ENCODE results near the gene ATE1.

Gene ATE1

DNA sequence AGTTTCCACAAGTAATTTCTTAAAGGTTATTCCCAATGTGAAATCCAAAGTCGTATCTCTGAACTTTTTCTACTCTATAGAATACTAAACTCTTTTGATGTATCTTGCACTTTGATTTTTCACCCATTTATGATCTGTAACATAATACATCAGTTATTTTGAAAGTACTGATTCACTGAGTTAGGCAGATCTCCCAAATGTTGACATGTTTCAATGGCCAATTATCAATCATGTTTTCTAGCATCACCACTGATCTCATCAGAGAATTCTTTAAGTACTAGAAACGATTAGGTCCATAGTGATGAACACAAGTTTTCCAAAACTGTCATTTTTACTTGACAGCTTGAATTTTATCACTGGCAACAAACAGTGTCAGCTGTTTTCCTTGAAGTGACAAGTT, 119.0 kb downstream of the ATE1 start:
- TF ChIP-seq YY1 (IDR thresholded peaks at IDR 0.05; ENCODE audit: low read depth): no peak

GRCh38 chr10:121804460-121804859, 123.4 kb downstream of the ATE1 start:
- TF ChIP-seq TAF1 (IDR thresholded peaks at IDR 0.05; ENCODE audit: low read depth) (no peak), YY1 (IDR thresholded peaks at IDR 0.05; ENCODE audit: low read depth) (no peak), TEAD4 (IDR thresholded peaks at IDR 0.05) (no peak), NFIC (IDR thresholded peaks at IDR 0.05) (no peak), TCF12 (IDR thresholded peaks at IDR 0.05; ENCODE audit: low read depth) (no peak), EP300 (IDR thresholded peaks at IDR 0.05; ENCODE audit: borderline replicate concordance) (no peak), USF1 (IDR thresholded peaks at IDR 0.05) (no peak), ZBTB7A (IDR thresholded peaks at IDR 0.05; ENCODE audit: low read depth) (no peak), FOXM1 (IDR thresholded peaks at IDR 0.05; ENCODE audit: borderline replicate concordance, low read depth) (no peak), EGR1 (IDR thresholded peaks at IDR 0.05) (no peak)
- TF ChIP-seq, protein P1, sequence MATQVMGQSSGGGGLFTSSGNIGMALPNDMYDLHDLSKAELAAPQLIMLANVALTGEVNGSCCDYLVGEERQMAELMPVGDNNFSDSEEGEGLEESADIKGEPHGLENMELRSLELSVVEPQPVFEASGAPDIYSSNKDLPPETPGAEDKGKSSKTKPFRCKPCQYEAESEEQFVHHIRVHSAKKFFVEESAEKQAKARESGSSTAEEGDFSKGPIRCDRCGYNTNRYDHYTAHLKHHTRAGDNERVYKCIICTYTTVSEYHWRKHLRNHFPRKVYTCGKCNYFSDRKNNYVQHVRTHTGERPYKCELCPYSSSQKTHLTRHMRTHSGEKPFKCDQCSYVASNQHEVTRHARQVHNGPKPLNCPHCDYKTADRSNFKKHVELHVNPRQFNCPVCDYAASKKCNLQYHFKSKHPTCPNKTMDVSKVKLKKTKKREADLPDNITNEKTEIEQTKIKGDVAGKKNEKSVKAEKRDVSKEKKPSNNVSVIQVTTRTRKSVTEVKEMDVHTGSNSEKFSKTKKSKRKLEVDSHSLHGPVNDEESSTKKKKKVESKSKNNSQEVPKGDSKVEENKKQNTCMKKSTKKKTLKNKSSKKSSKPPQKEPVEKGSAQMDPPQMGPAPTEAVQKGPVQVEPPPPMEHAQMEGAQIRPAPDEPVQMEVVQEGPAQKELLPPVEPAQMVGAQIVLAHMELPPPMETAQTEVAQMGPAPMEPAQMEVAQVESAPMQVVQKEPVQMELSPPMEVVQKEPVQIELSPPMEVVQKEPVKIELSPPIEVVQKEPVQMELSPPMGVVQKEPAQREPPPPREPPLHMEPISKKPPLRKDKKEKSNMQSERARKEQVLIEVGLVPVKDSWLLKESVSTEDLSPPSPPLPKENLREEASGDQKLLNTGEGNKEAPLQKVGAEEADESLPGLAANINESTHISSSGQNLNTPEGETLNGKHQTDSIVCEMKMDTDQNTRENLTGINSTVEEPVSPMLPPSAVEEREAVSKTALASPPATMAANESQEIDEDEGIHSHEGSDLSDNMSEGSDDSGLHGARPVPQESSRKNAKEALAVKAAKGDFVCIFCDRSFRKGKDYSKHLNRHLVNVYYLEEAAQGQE (IDR thresholded peaks at IDR 0.05; ENCODE audit: low read depth): no peak

- TF ChIP-seq TEAD4 (IDR thresholded peaks at IDR 0.05): no peak
- no peak for TF ChIP-seq CREB1 (IDR thresholded peaks at IDR 0.05; ENCODE audit: low read depth)
- TF ChIP-seq USF1 (IDR thresholded peaks at IDR 0.05): no peak
- no peak for TF ChIP-seq RAD21 (IDR thresholded peaks at IDR 0.05; ENCODE audit: low read depth)
- no peak for TF ChIP-seq CEBPB (IDR thresholded peaks at IDR 0.05)
- no peak for TF ChIP-seq EGR1 (IDR thresholded peaks at IDR 0.05)
- no peak for TF ChIP-seq TCF12 (IDR thresholded peaks at IDR 0.05; ENCODE audit: low read depth)
- TF ChIP-seq TAF1 (IDR thresholded peaks at IDR 0.05; ENCODE audit: low read depth): no peak
- no peak for TF ChIP-seq EP300 (IDR thresholded peaks at IDR 0.05; ENCODE audit: borderline replicate concordance)
- TF ChIP-seq, protein P1 (IDR thresholded peaks at IDR 0.05; ENCODE audit: low read depth): no peak
- no peak for TF ChIP-seq MAX (IDR thresholded peaks at IDR 0.05)
- no peak for TF ChIP-seq YY1 (IDR thresholded peaks at IDR 0.05; ENCODE audit: low read depth)
- no peak for TF ChIP-seq ZBTB7A (IDR thresholded peaks at IDR 0.05; ENCODE audit: low read depth)
- no peak for TF ChIP-seq NFIC (IDR thresholded peaks at IDR 0.05)
- no peak for TF ChIP-seq FOXM1 (IDR thresholded peaks at IDR 0.05; ENCODE audit: borderline replicate concordance, low read depth)
Observed at GRCh38 chr10:121803611-121804010, 124.2 kb downstream of the ATE1 start.

- no peak for TF ChIP-seq MAX (IDR thresholded peaks at IDR 0.05)
- no peak for TF ChIP-seq CEBPB (IDR thresholded peaks at IDR 0.05)
- no peak for TF ChIP-seq TCF12 (IDR thresholded peaks at IDR 0.05; ENCODE audit: low read depth)
- TF ChIP-seq TAF1 (IDR thresholded peaks at IDR 0.05; ENCODE audit: low read depth): no peak
- TF ChIP-seq EGR1 (IDR thresholded peaks at IDR 0.05): no peak
Observed at GRCh38 chr10:121800831-121801230, 127.0 kb downstream of the ATE1 start.

- TF ChIP-seq CREB1 (IDR thresholded peaks at IDR 0.05; ENCODE audit: low read depth): no peak
- TF ChIP-seq EGR1 (IDR thresholded peaks at IDR 0.05): no peak
- TF ChIP-seq YY1 (IDR thresholded peaks at IDR 0.05; ENCODE audit: low read depth): no peak
- no peak for TF ChIP-seq TAF1 (IDR thresholded peaks at IDR 0.05; ENCODE audit: low read depth)
- no peak for TF ChIP-seq ZBTB7A (IDR thresholded peaks at IDR 0.05; ENCODE audit: low read depth)
- TF ChIP-seq, protein P1 (IDR thresholded peaks at IDR 0.05; ENCODE audit: low read depth): no peak
- TF ChIP-seq FOXM1 (IDR thresholded peaks at IDR 0.05; ENCODE audit: borderline replicate concordance, low read depth): no peak
- TF ChIP-seq EP300 (IDR thresholded peaks at IDR 0.05; ENCODE audit: borderline replicate concordance): no peak
- no peak for TF ChIP-seq NFIC (IDR thresholded peaks at IDR 0.05)
- no peak for TF ChIP-seq TCF12 (IDR thresholded peaks at IDR 0.05; ENCODE audit: low read depth)
- no peak for TF ChIP-seq MAX (IDR thresholded peaks at IDR 0.05)
- no peak for TF ChIP-seq RAD21 (IDR thresholded peaks at IDR 0.05; ENCODE audit: low read depth)
- TF ChIP-seq USF1 (IDR thresholded peaks at IDR 0.05): no peak
- TF ChIP-seq CEBPB (IDR thresholded peaks at IDR 0.05): no peak
- no peak for TF ChIP-seq TEAD4 (IDR thresholded peaks at IDR 0.05)
Observed at GRCh38 chr10:121800146-121800545, 127.7 kb downstream of the ATE1 start.

All from Ishikawa (cell line).